Measurements from ENCODE around the gene PPP4R4.
"Not testable (repeated sequence)": the region's sequence is repeated elsewhere in the genome, so short reads cannot be mapped to it uniquely, and the experiment has no call there.

The PPP4R4 gene

GRCh38 chr14:94156143-94156542 lies 18.0 kb upstream of the PPP4R4 start:
- not testable (repeated sequence) for H3K9me3 ChIP-seq (ENCODE audit: control insufficient read depth, low read length); H3K4me2 ChIP-seq (ENCODE audit: low read length, poor library complexity, severe bottlenecking); H2BK5ac ChIP-seq (ENCODE audit: low read depth, low read length, poor library complexity, severe bottlenecking); H3K36me3 ChIP-seq (ENCODE audit: control insufficient read depth in 1 of 2, insufficient read depth in 2 of 2, low read depth in 1 of 2, low read length in 2 of 2); H2BK120ac ChIP-seq (ENCODE audit: low read depth, low read length); H3K4ac ChIP-seq (ENCODE audit: low read depth in 1 of 2, low read length in 2 of 2); H2AK5ac ChIP-seq (ENCODE audit: low read length, severe bottlenecking); H4K8ac ChIP-seq (ENCODE audit: low read length); H3K9ac ChIP-seq (ENCODE audit: low read length); H3K79me1 ChIP-seq (replicated peaks; ENCODE audit: low read length, poor library complexity, severe bottlenecking); H4K91ac ChIP-seq (ENCODE audit: low read length); H2BK15ac ChIP-seq (ENCODE audit: low read depth, poor library complexity, severe bottlenecking); H3K18ac ChIP-seq (ENCODE audit: low read depth in 1 of 2, low read length in 2 of 2); H2BK12ac ChIP-seq (ENCODE audit: low read length in 2 of 2); H3K27ac ChIP-seq (ENCODE audit: low read length, poor library complexity, severe bottlenecking); H3K23ac ChIP-seq (ENCODE audit: low read length in 2 of 2); H3K4me3 ChIP-seq (ENCODE audit: insufficient read depth in 1 of 2, low read depth in 1 of 2, low read length in 2 of 2); H3K14ac ChIP-seq (ENCODE audit: low read length in 2 of 2); DNase-seq; H2AFZ ChIP-seq (ENCODE audit: low read depth, low read length); H3K4me1 ChIP-seq (ENCODE audit: control insufficient read depth, insufficient read depth, low read depth, low read length)
- H3K27me3 ChIP-seq (ENCODE audit: control insufficient read depth in 1 of 2, insufficient read depth in 1 of 2, low read length in 2 of 2), result peaks cover 12 to 53% of the 10 kb centered on the region in 2 experiments
- WGBS, result no CpG with 5 or more reads among the region's 1 CpG

GRCh38 chr14:94157197-94157596 lies 16.9 kb upstream of the PPP4R4 start:
- Histone ChIP-seq H2BK120ac (ENCODE audit: low read depth, low read length) (no peak overlapping the region), H3K9me3 (ENCODE audit: control insufficient read depth, low read length) (peaks cover 9% of the 10 kb centered on the region), H3K36me3 (ENCODE audit: control insufficient read depth in 1 of 2, insufficient read depth in 2 of 2, low read depth in 1 of 2, low read length in 2 of 2) (no peaks in the 10 kb centered on the region), H3K14ac (ENCODE audit: low read length in 2 of 2) (no peak overlapping the region), H3K4me3 (ENCODE audit: insufficient read depth in 1 of 2, low read depth in 1 of 2, low read length in 2 of 2) (no peak overlapping the region), H2BK12ac (ENCODE audit: low read length in 2 of 2) (no peak overlapping the region), H2BK5ac (ENCODE audit: low read depth, low read length, poor library complexity, severe bottlenecking) (no peak overlapping the region), H3K4me2 (ENCODE audit: low read length, poor library complexity, severe bottlenecking) (no peak overlapping the region), H3K9ac (ENCODE audit: low read length) (no peak overlapping the region), H3K79me1 (replicated peaks; ENCODE audit: low read length, poor library complexity, severe bottlenecking) (no peaks in the 10 kb centered on the region), H3K4me1 (ENCODE audit: control insufficient read depth, insufficient read depth, low read depth, low read length) (no peaks in the 10 kb centered on the region), H3K18ac (ENCODE audit: low read depth in 1 of 2, low read length in 2 of 2) (no peak overlapping the region), H3K23ac (ENCODE audit: low read length in 2 of 2) (no peak overlapping the region), H2AK5ac (ENCODE audit: low read length, severe bottlenecking) (no peak overlapping the region), H3K4ac (ENCODE audit: low read depth in 1 of 2, low read length in 2 of 2) (no peak overlapping the region), H3K27me3 (ENCODE audit: control insufficient read depth in 1 of 2, insufficient read depth in 1 of 2, low read length in 2 of 2) (peaks cover 12 to 46% of the 10 kb centered on the region in 2 experiments), H3K27ac (ENCODE audit: low read length, poor library complexity, severe bottlenecking) (no peak overlapping the region), H2BK15ac (ENCODE audit: low read depth, poor library complexity, severe bottlenecking) (no peak overlapping the region), H4K91ac (ENCODE audit: low read length) (no peak overlapping the region), H4K8ac (ENCODE audit: low read length) (no peak overlapping the region), H2AFZ (ENCODE audit: low read depth, low read length) (no peak overlapping the region)
- DNase-seq, result no peak

GRCh38 chr14:94158239-94158883 lies 15.8 kb upstream of the PPP4R4 start:
- H3K36me3 ChIP-seq (ENCODE audit: control insufficient read depth in 1 of 2, insufficient read depth in 2 of 2, low read depth in 1 of 2, low read length in 2 of 2), result no peaks in the 10 kb centered on the region
- H3K27me3 ChIP-seq (ENCODE audit: control insufficient read depth in 1 of 2, insufficient read depth in 1 of 2, low read length in 2 of 2), result peaks cover 8 to 36% of the 10 kb centered on the region in 2 experiments
- H3K23ac ChIP-seq (ENCODE audit: low read length in 2 of 2), result no peak overlapping the region
- H3K14ac ChIP-seq (ENCODE audit: low read length in 2 of 2), result no peak overlapping the region
- H4K8ac ChIP-seq (ENCODE audit: low read length), result no peak overlapping the region
- no peak overlapping the region for H2AK5ac ChIP-seq (ENCODE audit: low read length, severe bottlenecking)
- no peak overlapping the region for H3K27ac ChIP-seq (ENCODE audit: low read length, poor library complexity, severe bottlenecking)
- H2AFZ ChIP-seq (ENCODE audit: low read depth, low read length), result no peak overlapping the region
- WGBS, result 77% methylated on average over 9 of the region's 10 CpGs
- H3K4me1 ChIP-seq (ENCODE audit: control insufficient read depth, insufficient read depth, low read depth, low read length), result no peaks in the 10 kb centered on the region
- H3K18ac ChIP-seq (ENCODE audit: low read depth in 1 of 2, low read length in 2 of 2), result no peak overlapping the region
- DNase-seq, result no peak
- H4K91ac ChIP-seq (ENCODE audit: low read length), result no peak overlapping the region
- H2BK15ac ChIP-seq (ENCODE audit: low read depth, poor library complexity, severe bottlenecking), result no peak overlapping the region
- no peak overlapping the region for H2BK5ac ChIP-seq (ENCODE audit: low read depth, low read length, poor library complexity, severe bottlenecking)
- H3K9me3 ChIP-seq (ENCODE audit: control insufficient read depth, low read length), result peaks cover 9% of the 10 kb centered on the region
- no peak overlapping the region for H2BK12ac ChIP-seq (ENCODE audit: low read length in 2 of 2)
- no peak overlapping the region for H3K9ac ChIP-seq (ENCODE audit: low read length)
- no peak overlapping the region for H2BK120ac ChIP-seq (ENCODE audit: low read depth, low read length)
- H3K79me1 ChIP-seq (replicated peaks; ENCODE audit: low read length, poor library complexity, severe bottlenecking), result no peaks in the 10 kb centered on the region
- no peak overlapping the region for H3K4me3 ChIP-seq (ENCODE audit: insufficient read depth in 1 of 2, low read depth in 1 of 2, low read length in 2 of 2)
- H3K4ac ChIP-seq (ENCODE audit: low read depth in 1 of 2, low read length in 2 of 2), result no peak overlapping the region
- H3K4me2 ChIP-seq (ENCODE audit: low read length, poor library complexity, severe bottlenecking), result no peak overlapping the region

- H3K27me3 ChIP-seq (ENCODE audit: control insufficient read depth in 1 of 2, insufficient read depth in 1 of 2, low read length in 2 of 2), result peaks cover 26 to 49% of the 10 kb centered on the region in 2 experiments
- H3K4me1 ChIP-seq (ENCODE audit: control insufficient read depth, insufficient read depth, low read depth, low read length), result no peaks in the 10 kb centered on the region
- no peak overlapping the region for H4K91ac ChIP-seq (ENCODE audit: low read length)
- WGBS, result 62% methylated on average over 2 of the region's 2 CpGs
- no peak overlapping the region for H4K8ac ChIP-seq (ENCODE audit: low read length)
- H3K9ac ChIP-seq (ENCODE audit: low read length), result no peak overlapping the region
- H3K36me3 ChIP-seq (ENCODE audit: control insufficient read depth in 1 of 2, insufficient read depth in 2 of 2, low read depth in 1 of 2, low read length in 2 of 2), result no peaks in the 10 kb centered on the region
- no peak overlapping the region for H2BK15ac ChIP-seq (ENCODE audit: low read depth, poor library complexity, severe bottlenecking)
- H3K27ac ChIP-seq (ENCODE audit: low read length, poor library complexity, severe bottlenecking), result no peak overlapping the region
- no peak overlapping the region for H2BK120ac ChIP-seq (ENCODE audit: low read depth, low read length)
- no peak overlapping the region for H3K4ac ChIP-seq (ENCODE audit: low read depth in 1 of 2, low read length in 2 of 2)
- H2BK12ac ChIP-seq (ENCODE audit: low read length in 2 of 2), result no peak overlapping the region
- H3K18ac ChIP-seq (ENCODE audit: low read depth in 1 of 2, low read length in 2 of 2), result no peak overlapping the region
- no peak overlapping the region for H3K4me2 ChIP-seq (ENCODE audit: low read length, poor library complexity, severe bottlenecking)
- H2AFZ ChIP-seq (ENCODE audit: low read depth, low read length), result no peak overlapping the region
- H3K14ac ChIP-seq (ENCODE audit: low read length in 2 of 2), result no peak overlapping the region
- H3K23ac ChIP-seq (ENCODE audit: low read length in 2 of 2), result no peak overlapping the region
- no peaks in the 10 kb centered on the region for H3K9me3 ChIP-seq (ENCODE audit: control insufficient read depth, low read length)
- no peak overlapping the region for H2AK5ac ChIP-seq (ENCODE audit: low read length, severe bottlenecking)
- H3K4me3 ChIP-seq (ENCODE audit: insufficient read depth in 1 of 2, low read depth in 1 of 2, low read length in 2 of 2), result no peak overlapping the region
- no peaks in the 10 kb centered on the region for H3K79me1 ChIP-seq (replicated peaks; ENCODE audit: low read length, poor library complexity, severe bottlenecking)
- DNase-seq, result no peak
- no peak overlapping the region for H2BK5ac ChIP-seq (ENCODE audit: low read depth, low read length, poor library complexity, severe bottlenecking)
Observed at GRCh38 chr14:94161058-94161457, 13.1 kb upstream of the PPP4R4 start.

Data from mesenchymal stem cell (in vitro differentiated cells and primary cell).